GM19467 (cell line): ENCODE data around the gene KANSL2.
"Not testable (repeated sequence)": the region's sequence is repeated elsewhere in the genome, so short reads cannot be mapped to it uniquely, and the experiment has no call there.

ENCODE experiments used
- ATAC-seq: cut with Tn5 transposase; IDR thresholded peaks from one replicate; pipeline ENCODE4 v1.9.1; 2021; ENCODE audit warnings: mild to moderate bottlenecking, moderate library complexity; ENCODE audit not compliant: unreplicated experiment

Gene KANSL2, protein sequence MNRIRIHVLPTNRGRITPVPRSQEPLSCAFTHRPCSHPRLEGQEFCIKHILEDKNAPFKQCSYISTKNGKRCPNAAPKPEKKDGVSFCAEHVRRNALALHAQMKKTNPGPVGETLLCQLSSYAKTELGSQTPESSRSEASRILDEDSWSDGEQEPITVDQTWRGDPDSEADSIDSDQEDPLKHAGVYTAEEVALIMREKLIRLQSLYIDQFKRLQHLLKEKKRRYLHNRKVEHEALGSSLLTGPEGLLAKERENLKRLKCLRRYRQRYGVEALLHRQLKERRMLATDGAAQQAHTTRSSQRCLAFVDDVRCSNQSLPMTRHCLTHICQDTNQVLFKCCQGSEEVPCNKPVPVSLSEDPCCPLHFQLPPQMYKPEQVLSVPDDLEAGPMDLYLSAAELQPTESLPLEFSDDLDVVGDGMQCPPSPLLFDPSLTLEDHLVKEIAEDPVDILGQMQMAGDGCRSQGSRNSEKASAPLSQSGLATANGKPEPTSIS

DNA sequence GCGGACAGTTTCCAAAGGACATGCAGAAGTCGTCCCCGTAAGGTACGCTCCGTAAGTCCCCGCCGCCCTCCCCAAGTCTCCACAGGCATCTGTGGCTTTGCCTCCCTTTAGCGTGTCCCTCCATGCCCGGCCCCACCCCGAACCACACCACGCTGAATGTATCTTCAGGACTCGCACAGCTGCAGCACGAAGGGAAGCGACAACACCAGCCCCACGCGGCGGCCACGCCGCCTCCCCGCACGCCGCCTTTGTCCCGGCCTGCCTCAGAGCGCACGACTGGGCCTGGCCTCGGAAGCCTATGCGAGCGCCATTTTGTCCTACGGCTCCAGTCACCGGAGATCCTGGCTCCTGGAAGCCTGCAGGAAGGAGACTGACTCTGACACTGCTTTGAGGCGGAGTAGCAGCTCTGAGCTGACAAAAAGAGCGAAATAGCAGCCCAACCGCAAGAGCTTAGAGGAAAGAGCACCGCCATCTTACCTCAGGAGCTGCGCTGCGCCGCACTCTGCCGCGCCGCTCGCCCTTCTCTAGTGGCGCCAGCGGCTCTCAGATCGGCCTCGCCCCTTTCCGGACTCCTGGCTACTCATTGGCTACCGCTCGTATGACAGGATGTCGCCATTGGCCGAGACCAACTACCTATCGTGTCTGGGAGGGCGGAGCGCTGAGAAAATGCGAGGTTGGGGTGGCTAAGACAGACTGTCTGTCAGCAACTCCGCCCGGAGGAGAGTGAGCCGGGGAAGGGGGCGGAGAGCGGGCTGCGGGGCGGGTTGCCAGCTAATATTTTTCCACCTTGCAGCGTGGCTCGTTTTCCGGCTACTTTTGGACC lies at the start of gene KANSL2:
TSS of gene KANSL2 (minus strand) at position 529 of the 823 bp plus-strand sequence. CDS start 606 bp downstream, outside the sequence.
- peak; percentile 98 for ATAC-seq

- no peak for ATAC-seq
These were observed 46.8 kb upstream of the KANSL2 start for GRCh38 chr12:48728807-48729206.

DNA sequence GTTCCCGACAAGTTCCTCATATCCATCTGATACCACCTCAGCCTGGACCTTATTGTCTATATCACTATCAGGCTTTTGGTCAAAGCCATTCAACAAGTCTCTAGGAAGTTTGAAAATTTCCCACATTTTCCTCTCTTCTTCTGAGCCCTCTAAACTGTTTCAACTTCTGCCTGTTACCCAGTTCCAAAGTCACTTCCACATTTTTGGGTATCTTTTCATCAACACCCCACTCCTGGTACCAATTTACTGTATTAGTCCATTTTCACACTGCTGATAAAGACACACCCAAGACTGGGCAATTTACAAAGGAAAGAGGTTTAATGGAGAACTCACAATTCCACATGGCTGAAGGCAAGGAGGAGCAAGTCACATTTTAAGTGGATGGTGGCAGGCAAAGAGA lies 38.7 kb upstream of the KANSL2 start:
- not testable (repeated sequence) for ATAC-seq

DNA sequence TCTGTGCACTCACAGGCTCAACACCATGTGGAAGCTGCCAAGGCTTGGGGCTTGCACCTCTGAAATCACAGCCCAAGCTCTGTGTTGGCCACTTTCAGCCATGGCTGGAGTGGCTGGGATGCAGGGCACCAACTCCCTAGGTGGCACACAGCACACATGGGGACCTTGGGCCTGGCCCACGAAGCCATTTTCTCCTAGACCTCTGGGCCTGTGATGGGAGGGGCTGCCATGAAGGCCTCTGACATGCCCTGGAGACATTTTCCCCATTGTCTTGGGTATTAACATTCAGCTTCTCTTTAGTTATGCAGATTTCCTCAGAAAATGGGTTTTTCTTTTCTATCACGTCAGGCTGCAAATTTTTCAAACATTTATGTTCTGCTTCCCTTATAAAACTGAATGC lies 38.1 kb upstream of the KANSL2 start:
- not testable (repeated sequence) for ATAC-seq

- ATAC-seq = not testable (repeated sequence)
These were observed 37.0 kb upstream of the KANSL2 start for GRCh38 chr12:48719002-48719401.

GRCh38 chr12:48717252-48717695 lies 35.2 kb upstream of the KANSL2 start:
- ATAC-seq = peak; percentile 5

DNA sequence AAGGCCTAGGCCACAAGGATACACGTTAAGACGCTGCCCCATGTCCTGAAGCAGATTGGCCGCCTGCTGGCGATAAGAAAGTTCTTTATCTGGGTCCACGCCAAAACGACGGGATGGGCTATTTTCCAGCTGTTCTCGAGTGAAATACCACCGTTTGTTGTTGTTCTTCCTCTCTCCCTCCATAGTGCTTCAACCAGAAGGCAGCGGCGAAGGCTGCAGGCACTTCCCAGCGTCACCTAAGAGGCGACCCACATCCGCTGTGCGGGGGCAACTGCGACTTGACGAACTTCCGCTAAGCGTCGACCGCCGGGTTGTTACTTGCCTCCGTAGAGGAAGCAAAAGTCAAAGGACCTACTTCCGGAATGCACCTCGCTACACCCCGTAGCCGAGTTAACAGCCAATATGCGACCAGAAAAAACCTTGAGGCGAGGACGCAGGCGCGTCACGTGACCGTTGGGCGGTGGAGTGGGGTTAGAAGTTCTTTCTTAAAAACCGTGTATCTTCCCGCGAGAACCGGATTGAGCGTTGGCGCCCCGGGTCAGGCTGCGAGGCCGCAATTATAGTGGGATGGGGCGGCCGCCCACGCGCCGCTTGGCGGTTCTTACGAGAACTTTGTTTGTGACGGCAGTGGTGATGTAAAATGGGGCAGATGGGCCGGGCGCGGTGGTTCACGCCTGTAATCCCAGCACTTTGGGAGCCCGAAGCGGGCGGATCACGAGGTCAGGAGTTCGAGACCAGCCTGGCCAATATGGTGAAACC lies 34.6 kb upstream of the KANSL2 start, which contains the start of gene CCNT1:
TSS of gene CCNT1 (minus strand) at position 215 of the 759 bp plus-strand sequence. CDS start at position 183, 32 bp downstream.
- ATAC-seq = peak; percentile 97

DNA sequence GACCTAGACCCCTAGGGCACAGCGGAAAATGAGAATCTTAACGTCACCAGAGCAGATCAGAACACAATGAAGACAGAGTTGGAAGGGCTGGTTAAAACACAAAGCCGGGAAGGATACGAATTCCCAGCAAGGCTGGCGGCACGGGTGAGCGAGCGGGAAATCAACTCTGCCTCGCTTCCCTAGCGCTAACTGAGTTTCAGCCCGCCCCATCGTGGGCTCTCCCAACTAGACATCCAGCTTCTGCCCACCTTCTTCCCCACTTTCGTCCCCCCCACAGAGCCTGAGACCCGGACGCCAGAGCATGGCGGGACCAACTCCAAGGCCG lies 34.1 kb upstream of the KANSL2 start:
- no peak for ATAC-seq

GRCh38 chr12:48712209-48712608 lies 30.2 kb upstream of the KANSL2 start:
- no peak for ATAC-seq

- ATAC-seq = not testable (repeated sequence)
These were observed 16.8 kb upstream of the KANSL2 start for GRCh38 chr12:48698822-48699221.

- ATAC-seq = no peak
These were observed 14.6 kb upstream of the KANSL2 start for GRCh38 chr12:48696626-48697025.

DNA sequence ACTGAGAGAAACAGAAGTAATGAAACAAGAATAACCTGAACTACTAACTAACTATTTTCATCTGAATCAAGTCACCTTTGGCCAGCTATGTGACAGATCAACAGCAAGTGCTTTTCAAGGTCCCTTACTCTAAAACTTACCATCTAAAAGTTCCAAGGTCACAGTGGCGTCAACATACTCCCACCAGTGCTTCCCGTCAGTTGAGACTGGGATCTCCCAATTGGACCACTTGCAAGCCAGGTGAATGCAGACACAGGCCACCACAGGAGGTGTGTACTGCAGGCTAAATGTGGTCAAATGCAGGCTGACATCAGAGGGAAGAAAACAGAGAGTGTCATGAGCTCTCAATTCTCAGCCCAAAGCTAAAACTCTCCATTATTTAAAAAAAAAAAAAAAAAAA lies 13.8 kb upstream of the KANSL2 start:
- no peak for ATAC-seq

DNA sequence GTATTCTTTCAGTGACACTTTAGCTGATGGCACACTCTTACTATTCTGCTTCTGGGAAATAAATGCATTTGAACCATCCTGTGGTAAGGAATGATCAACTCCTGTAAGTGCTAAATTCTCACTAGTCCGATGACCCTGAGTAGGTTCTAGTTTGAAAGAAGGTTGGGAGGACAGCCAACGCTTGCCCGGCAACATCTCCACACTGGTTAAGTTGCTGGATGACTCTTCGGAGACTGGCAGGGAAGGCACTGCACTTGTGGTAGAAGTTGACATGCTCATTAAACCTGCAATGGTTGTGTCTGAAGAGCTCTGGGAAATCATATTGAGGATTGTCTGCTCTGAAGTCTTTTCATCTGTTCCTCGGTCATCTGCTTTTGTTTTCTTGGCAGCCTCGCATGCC lies 12.0 kb upstream of the KANSL2 start:
- no peak for ATAC-seq

DNA sequence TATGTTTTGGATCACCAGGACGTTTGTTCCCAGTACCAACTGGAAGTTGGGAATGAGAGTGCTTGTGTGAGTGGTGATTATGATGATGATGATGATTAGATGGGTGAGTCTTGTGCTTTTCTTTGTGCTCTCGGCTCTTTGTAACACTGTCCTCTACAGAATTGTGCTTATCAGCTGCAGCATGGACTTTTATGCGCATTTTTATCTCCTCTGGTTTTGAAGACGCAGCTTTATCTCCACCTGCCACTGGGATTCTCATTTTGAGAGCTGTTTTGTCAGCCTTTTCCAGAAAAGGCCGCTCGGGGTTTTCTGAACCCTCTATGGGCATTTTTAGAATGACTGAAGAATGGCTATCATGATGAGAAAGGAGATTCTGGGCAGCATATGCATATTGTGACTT lies 11.5 kb upstream of the KANSL2 start:
- no peak for ATAC-seq

GRCh38 chr12:48691826-48692487 lies 9.9 kb upstream of the KANSL2 start:
- ATAC-seq = no peak

DNA sequence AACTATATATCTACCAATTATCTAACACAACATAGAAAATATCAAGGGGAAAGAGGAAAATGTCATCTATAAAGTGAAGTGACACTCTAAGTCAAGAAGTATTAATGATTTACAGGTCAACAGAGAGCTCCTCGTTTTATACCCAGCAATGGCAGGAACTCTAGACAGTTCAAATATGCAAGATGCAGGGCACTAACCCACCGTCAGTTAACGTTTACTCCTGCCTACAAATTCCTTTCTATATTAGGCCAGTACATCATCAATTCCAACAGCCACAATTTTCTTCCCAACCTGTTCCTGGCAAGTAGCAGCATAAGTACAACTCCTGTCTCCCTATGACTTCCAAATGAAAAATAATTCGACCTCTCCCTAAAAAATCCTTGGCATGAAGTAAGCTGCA lies 9.0 kb upstream of the KANSL2 start:
- ATAC-seq = no peak

DNA sequence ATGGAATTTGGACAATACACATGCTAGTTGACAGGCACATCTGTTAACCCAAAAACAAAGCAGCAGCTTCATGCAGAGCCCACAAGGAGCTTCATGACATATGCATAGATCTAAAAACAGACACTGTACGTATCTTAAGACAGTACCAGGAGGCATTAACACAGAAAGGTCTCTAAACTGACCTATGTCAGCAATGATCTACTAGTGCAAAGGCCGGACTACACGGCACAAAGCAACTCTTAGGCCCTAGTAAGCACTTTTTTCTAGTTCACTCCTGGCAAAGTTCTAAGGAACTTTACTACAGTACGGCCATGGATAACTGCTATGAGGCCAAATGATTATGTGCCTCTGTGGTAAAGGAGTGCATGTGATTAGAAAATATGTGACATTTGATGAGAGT lies 8.4 kb upstream of the KANSL2 start:
- no peak for ATAC-seq

DNA sequence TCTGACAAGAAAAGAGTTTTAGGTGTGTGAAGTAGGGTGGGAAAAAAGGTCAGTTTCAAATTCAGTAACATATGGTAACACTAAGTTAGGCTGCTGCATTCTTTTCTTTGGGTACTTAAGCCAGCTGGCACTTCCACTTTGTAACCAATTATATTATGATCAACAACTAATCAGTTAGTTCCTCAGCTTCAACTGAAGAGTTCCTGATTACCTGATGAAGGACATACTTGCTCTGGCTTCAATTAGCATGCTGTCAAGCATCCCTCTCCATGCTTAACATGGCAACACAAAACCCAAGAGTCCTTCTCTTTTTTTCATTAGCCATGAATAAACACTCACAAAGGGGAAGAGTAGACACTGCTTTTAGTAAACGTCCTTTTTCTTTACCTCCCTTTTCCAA lies 6.8 kb upstream of the KANSL2 start:
- ATAC-seq = no peak

DNA sequence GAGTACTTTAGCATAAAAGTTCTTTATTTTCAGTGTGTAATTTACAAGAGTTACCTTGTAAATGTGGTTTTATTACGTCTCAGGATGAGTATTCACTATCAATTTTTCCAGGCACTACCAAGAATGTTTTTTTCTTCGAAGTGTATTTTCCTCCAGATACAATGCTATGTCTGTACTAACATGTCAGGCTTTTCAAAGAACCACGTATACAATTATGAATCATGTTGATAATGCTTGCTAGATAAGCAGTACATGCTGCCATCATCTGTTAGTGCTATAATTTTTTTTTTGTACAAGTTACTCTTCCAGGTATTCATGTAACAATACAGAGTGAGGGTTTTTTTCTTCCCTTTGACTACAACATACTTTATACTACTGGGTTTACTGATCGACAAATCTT lies 5.6 kb upstream of the KANSL2 start:
- ATAC-seq = no peak

DNA sequence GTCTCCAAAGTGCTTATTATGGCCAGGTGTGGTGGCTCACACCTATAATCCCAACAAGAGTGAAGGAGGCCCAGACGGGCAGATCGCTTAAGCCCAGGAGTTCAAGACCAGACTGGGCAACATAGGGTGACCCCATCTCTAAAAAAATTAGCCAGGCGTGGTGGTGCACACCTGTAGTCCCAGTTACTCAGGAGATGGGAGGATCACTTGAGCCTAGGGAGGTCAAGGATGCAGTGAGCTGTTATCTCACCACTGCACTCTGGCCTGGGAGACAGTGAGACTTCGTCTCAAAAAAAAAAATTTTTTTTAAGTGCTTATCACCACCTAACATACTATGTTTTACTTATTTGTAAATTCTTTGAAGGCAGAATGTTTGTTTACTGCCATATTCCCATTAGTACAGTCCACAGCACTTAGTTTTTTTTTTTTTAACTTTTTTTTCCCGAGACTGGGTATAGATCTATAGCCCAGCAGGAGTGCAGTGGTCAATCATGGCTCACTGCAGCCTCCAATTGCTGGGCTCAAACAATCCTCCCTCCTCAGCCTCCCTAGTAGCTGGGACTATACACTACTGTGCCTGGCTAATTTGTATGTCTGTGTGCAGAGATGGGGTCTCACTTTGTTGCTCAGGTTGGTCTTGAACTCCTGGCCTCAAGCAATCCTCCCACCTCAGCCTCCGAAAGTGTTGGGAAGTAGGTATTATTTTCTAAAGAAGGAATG lies 4.7 kb upstream of the KANSL2 start:
- ATAC-seq = no peak
